Lung (tissue), 12 donors: ENCODE measurements around the gene CDK8. TPM values are rescaled to one million over a fixed set of nuclear protein-coding genes. Genes with fewer than 3 reads are reported as not detected.

ENCODE experiments used
- ATAC-seq: fragments of 200-7000 bp; cut with Tn5 transposase; one replicate; pipeline ENCODE4 v1.9.1; 2020; ENCODE audit warnings: moderate number of reproducible peaks; ENCODE audit not compliant: insufficient read depth, low FRiP score
- DNase-seq, 3 donors: peaks; one replicate each; pipeline ENCODE4 v3.0.0-alpha.2; 2013 to 2017
- H3K27ac ChIP-seq, 2 donors: one replicate each; pipeline ENCODE4 v1.5.1; 2013; ENCODE audit warnings: mild to moderate bottlenecking in 2 of 2, moderate library complexity in 2 of 2, control low read depth in 1 of 2, inconsistent platforms in 1 of 2, low read depth in 1 of 2, low read length in 1 of 2
- H3K27me3 ChIP-seq, 3 donors: one replicate each; pipeline ENCODE4 v1.5.1; 2013; ENCODE audit warnings: low read length in 2 of 3; ENCODE audit not compliant: control insufficient read depth in 3 of 3, insufficient read depth in 3 of 3
- H3K36me3 ChIP-seq, 4 donors: one replicate each; pipeline ENCODE4 v1.5.1; 2013; ENCODE audit warnings: low read length in 4 of 4, mild to moderate bottlenecking in 1 of 4, moderate library complexity in 1 of 4; ENCODE audit not compliant: control insufficient read depth in 4 of 4, insufficient read depth in 4 of 4
- H3K4me1 ChIP-seq, 5 donors: one replicate each; pipeline ENCODE4 v1.5.1; 2013; ENCODE audit warnings: low read length in 5 of 5, mild to moderate bottlenecking in 2 of 5, moderate library complexity in 1 of 5; ENCODE audit not compliant: control insufficient read depth in 5 of 5, insufficient read depth in 5 of 5
- H3K4me3 ChIP-seq: one replicate; pipeline ENCODE4 v1.5.1; 2013; ENCODE audit warnings: mild to moderate bottlenecking, control low read depth, moderate library complexity
- H3K9ac ChIP-seq, 2 donors: one replicate each; pipeline ENCODE4 v1.5.1; 2013; ENCODE audit warnings: low read length in 2 of 2, control low read depth in 1 of 2; ENCODE audit not compliant: insufficient read depth in 1 of 2
- H3K9me3 ChIP-seq, 4 donors: one replicate each; pipeline ENCODE4 v1.5.1; 2013; ENCODE audit warnings: low read length in 3 of 4, mild to moderate bottlenecking in 1 of 4, moderate library complexity in 1 of 4; ENCODE audit not compliant: control insufficient read depth in 4 of 4, insufficient read depth in 3 of 4
- WGBS, 2 donors: extraction: QIAGEN DNeasy Blood & Tissue Kit; methylation state at CpG; one replicate each; pipeline ENCODE4 v1.1.7; 2013; 5-methylcytosine and 5-hydroxymethylcytosine counted together
- polyA plus RNA-seq, 2 donors: library from polyadenylated mRNA; stranded (reverse); fragments of 200-250 nt; gene quantifications; one replicate each; pipeline ENCODE4 v1.2.1, GENCODE V29; 2013
- total RNA-seq, 2 donors: library from RNA; depleted of rRNA in 1 of 2; stranded (reverse); fragments of >200 nt in 1 of 2; gene quantifications; one replicate each; pipeline ENCODE4 v1.2.1, GENCODE V29; 2014 to 2021
- TF ChIP-seq, protein P1 (sequence below): IDR thresholded peaks from 2 replicates; pipeline ENCODE4 v1.5.1; 2012; ENCODE audit warnings: mild to moderate bottlenecking; ENCODE audit errors: control extremely low read depth, extremely low read depth
- donor health status: control.
- donor health status: control.
- donor health status: Bipolar disorder and iron deficiency.
- donor health status: healthy.
- donor health status: DM: yes; HTN: yes; CAD: no.

CDK8 gene
- total and polyA plus RNA-seq, 4 donors = 7.1 to 12.7 (median 9.6) TPM

DNA sequence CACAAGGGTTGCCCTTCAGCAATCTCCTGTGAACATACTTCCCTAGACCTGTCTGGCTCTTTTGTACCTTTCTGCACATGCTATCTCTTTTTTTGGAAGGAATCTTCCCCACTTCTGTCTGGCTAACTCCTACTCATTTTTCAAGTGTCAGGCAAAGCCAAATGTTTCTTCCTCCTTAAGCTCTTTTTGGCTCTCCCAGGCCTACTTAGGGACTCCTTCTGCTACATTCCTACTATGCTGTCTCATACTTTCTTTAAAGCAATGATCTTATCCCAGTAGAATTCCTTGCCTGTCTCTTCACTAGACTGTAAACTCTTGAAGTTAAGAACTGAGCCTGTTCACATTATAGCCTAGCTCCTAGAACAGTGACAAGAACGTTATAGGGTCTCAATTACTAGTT, 188.6 kb downstream of the CDK8 start:
- no peak overlapping the region for H3K4me3 ChIP-seq
- H3K4me1 ChIP-seq = no peaks in the 10 kb centered on the region
- no peaks in the 10 kb centered on the region for H3K36me3 ChIP-seq
- DNase-seq (no peak), ATAC-seq (peak; percentile 31)
- H3K9ac ChIP-seq = no peak overlapping the region
- TF ChIP-seq, protein P1, sequence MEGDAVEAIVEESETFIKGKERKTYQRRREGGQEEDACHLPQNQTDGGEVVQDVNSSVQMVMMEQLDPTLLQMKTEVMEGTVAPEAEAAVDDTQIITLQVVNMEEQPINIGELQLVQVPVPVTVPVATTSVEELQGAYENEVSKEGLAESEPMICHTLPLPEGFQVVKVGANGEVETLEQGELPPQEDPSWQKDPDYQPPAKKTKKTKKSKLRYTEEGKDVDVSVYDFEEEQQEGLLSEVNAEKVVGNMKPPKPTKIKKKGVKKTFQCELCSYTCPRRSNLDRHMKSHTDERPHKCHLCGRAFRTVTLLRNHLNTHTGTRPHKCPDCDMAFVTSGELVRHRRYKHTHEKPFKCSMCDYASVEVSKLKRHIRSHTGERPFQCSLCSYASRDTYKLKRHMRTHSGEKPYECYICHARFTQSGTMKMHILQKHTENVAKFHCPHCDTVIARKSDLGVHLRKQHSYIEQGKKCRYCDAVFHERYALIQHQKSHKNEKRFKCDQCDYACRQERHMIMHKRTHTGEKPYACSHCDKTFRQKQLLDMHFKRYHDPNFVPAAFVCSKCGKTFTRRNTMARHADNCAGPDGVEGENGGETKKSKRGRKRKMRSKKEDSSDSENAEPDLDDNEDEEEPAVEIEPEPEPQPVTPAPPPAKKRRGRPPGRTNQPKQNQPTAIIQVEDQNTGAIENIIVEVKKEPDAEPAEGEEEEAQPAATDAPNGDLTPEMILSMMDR = no peak
- peaks cover 0 to 2% (median 0%) of the 10 kb centered on the region in 3 donors for H3K27me3 ChIP-seq
- peaks cover 0 to under 1% (median 0%) of the 10 kb centered on the region in 4 donors for H3K9me3 ChIP-seq
- peak overlapping the region in 1 of 2 donors; percentile 32 for H3K27ac ChIP-seq
- 48 to 51% methylated on average over 1 of the region's 1 CpG for WGBS, 2 donors

DNA sequence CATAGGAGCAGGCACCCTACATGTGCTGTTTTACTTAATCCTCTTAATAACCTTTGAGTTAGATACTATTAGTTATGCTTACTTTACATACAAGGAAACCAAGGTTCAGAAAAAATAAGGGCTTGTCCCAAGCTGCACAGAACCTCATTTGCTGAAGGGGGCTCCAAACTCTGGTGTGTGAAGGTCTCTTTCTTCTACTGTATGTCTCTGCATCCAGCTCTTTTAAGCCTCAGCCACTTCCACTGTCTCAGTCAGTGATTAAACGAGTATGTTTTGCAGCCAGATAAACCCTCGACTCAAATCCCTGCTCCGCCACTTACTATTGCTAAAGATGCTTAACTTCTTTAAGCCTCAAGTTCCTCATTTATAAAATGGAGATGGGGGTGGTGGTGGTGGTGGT, 191.2 kb downstream of the CDK8 start:
- no peak for ATAC-seq
- WGBS, 2 donors = 70 to 82% methylated on average over 3 of the region's 3 CpGs

DNA sequence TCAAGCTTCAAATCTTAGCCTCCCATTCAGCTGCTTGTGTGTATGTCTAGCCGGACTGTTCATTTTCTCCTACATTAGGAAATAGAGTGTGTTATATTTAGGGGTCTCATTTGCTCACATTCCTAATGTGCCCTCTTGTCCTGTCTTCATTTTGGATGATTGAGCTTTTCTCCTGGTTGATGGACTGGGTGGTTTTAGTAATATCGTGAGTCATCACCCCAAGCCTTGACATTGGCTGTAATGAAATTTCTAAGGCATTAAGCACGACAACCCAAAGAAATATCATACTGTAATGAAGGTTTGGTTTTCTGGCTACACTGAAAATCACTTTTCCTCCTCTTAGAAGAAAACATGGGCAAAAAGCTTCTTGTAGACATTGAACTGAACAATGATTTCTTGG, 192.8 kb downstream of the CDK8 start:
- no peak for DNase-seq
- Histone ChIP-seq H3K27me3 (peaks cover 0 to 2% (median 0%) of the 10 kb centered on the region in 3 donors), H3K4me1 (no peaks in the 10 kb centered on the region), H3K36me3 (no peaks in the 10 kb centered on the region), H3K4me3 (no peak overlapping the region), H3K9ac (no peak overlapping the region), H3K9me3 (peaks cover 0 to 10% (median 0%) of the 10 kb centered on the region in 4 donors), H3K27ac (no peak overlapping the region)
- TF ChIP-seq, protein P1 = no peak
- 90 to 91% methylated on average over 3 of the region's 3 CpGs for WGBS, 2 donors
- ATAC-seq = no peak

More for the DNA sequence above, 191.2 kb downstream of the CDK8 start:
- no peak overlapping the region for H3K4me3 ChIP-seq
- H3K36me3 ChIP-seq = no peaks in the 10 kb centered on the region
- TF ChIP-seq, protein P1 = no peak
- no peak overlapping the region for H3K27ac ChIP-seq
- peaks cover 0 to 10% (median 0%) of the 10 kb centered on the region in 4 donors for H3K9me3 ChIP-seq
- H3K27me3 ChIP-seq = peaks cover 0 to 2% (median 0%) of the 10 kb centered on the region in 3 donors
- H3K4me1 ChIP-seq = no peaks in the 10 kb centered on the region
- H3K9ac ChIP-seq = no peak overlapping the region
- no peak for DNase-seq

DNA sequence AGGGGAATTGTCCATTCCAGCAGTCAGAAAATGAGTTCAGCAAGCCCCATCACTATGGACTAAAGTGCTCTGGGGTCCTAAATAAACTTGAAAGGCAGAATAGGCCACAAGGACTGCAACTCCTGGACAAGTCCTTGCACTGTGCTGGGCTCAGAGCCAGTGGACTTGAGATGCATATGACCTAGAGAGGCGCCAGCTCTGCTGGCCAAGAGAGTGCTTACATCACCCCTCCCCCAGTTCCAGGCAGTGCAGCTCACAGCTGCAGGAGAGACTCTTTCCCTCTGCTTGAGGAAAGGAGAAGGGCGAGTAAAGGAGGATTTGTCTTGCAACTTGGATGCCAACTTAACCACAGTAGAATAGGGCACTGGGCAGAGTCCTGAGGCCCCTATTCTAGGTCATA, 194.1 kb downstream of the CDK8 start:
- H3K27me3 ChIP-seq = peaks cover 0 to 2% (median 0%) of the 10 kb centered on the region in 3 donors
- H3K4me3 ChIP-seq = no peak overlapping the region
- no peak overlapping the region for H3K27ac ChIP-seq
- peaks cover 0 to 10% (median 0%) of the 10 kb centered on the region in 4 donors for H3K9me3 ChIP-seq
- no peak overlapping the region for H3K9ac ChIP-seq
- no peaks in the 10 kb centered on the region for H3K36me3 ChIP-seq
- WGBS, 2 donors = 78 to 81% methylated on average over 2 of the region's 2 CpGs
- no peak for DNase-seq
- H3K4me1 ChIP-seq = no peaks in the 10 kb centered on the region
- TF ChIP-seq, protein P1 = no peak
- no peak for ATAC-seq
